ENCODE results near the gene PRPF6.
A peak's percentile ranks its signal among the peaks of the same experiment; 100 is the strongest.

The PRPF6 gene

GRCh38 chr20:63942969-63943807 is 37.7 kb upstream of the PRPF6 start:
- DNase-seq (no peak), ATAC-seq (no peak)
- Mint-ChIP-seq H3K27me3 (no peaks in the 10 kb centered on the region), H3K27ac (peak overlapping the region in 1 of 2 donors; percentile 59), H3K9me3 (no peaks in the 10 kb centered on the region), H3K4me1 (peaks cover 47% of the 10 kb centered on the region), H3K4me3 (no peak overlapping the region)

- no peak overlapping the region for H3K4me3 Mint-ChIP-seq
- H3K4me1 Mint-ChIP-seq: peaks cover 53% of the 10 kb centered on the region
Measured at GRCh38 chr20:63943808-63944077, 37.2 kb upstream of the PRPF6 start.

GRCh38 chr20:63944078-63944941 is 36.6 kb upstream of the PRPF6 start:
- Mint-ChIP-seq H3K9me3 (no peaks in the 10 kb centered on the region), H3K27ac (peak overlapping the region in 1 of 2 donors; percentile 94), H3K4me1 (peaks cover 59% of the 10 kb centered on the region), H3K27me3 (no peaks in the 10 kb centered on the region), H3K4me3 (no peak overlapping the region)
- DNase-seq (no peak), ATAC-seq (no peak)

More at GRCh38 chr20:63943808-63944077, 37.2 kb upstream of the PRPF6 start:
- Mint-ChIP-seq H3K27ac (peak overlapping the region in 1 of 2 donors; percentile 94), H3K9me3 (no peaks in the 10 kb centered on the region), H3K27me3 (no peaks in the 10 kb centered on the region)
- ATAC-seq: no peak
- no peak for DNase-seq

GRCh38 chr20:63945031-63945658 is 35.8 kb upstream of the PRPF6 start:
- Mint-ChIP-seq H3K27me3 (no peaks in the 10 kb centered on the region), H3K4me1 (peaks cover 67% of the 10 kb centered on the region), H3K27ac (peak overlapping the region in 1 of 2 donors; percentile 88)

GRCh38 chr20:63945921-63946920 is 34.7 kb upstream of the PRPF6 start:
- no peak overlapping the region for H3K4me3 Mint-ChIP-seq
- ATAC-seq (no peak), DNase-seq (no peak)
- H3K4me1 Mint-ChIP-seq: peaks cover 64% of the 10 kb centered on the region
- no peaks in the 10 kb centered on the region for H3K9me3 Mint-ChIP-seq
- H3K27ac Mint-ChIP-seq: peak overlapping the region in 1 of 2 donors; percentile 88
- no peaks in the 10 kb centered on the region for H3K27me3 Mint-ChIP-seq

More at GRCh38 chr20:63945031-63945658, 35.8 kb upstream of the PRPF6 start:
- no peak for ATAC-seq
- DNase-seq: no peak
- Mint-ChIP-seq H3K9me3 (no peaks in the 10 kb centered on the region), H3K4me3 (no peak overlapping the region)

- no peaks in the 10 kb centered on the region for H3K27me3 Mint-ChIP-seq
- peaks cover 65% of the 10 kb centered on the region for H3K4me1 Mint-ChIP-seq
- H3K9me3 Mint-ChIP-seq: no peaks in the 10 kb centered on the region
- DNase-seq: no peak
- peak overlapping the region; percentile 80 to 87 for H3K4me3 Mint-ChIP-seq
- H3K27ac Mint-ChIP-seq: peak overlapping the region in 1 of 2 donors; percentile 84
- peak; percentile 2 for ATAC-seq
Measured at GRCh38 chr20:63946986-63947637, 33.8 kb upstream of the PRPF6 start.

- H3K9me3 Mint-ChIP-seq: no peaks in the 10 kb centered on the region
- H3K27ac Mint-ChIP-seq: peak overlapping the region; percentile 48 to 98
- H3K27me3 Mint-ChIP-seq: no peaks in the 10 kb centered on the region
- peak; percentile 69 for ATAC-seq
- peaks cover 66% of the 10 kb centered on the region for H3K4me1 Mint-ChIP-seq
- peak overlapping the region; percentile 80 to 87 for H3K4me3 Mint-ChIP-seq
- peak in 1 of 2 donors; percentile 54 for DNase-seq
Measured at GRCh38 chr20:63947638-63948456, 33.1 kb upstream of the PRPF6 start.

GRCh38 chr20:63950701-63951397 is 30.1 kb upstream of the PRPF6 start:
- no peak overlapping the region for H3K27ac Mint-ChIP-seq

GRCh38 chr20:63951398-63952209 is 29.3 kb upstream of the PRPF6 start:
- DNase-seq: no peak
- Mint-ChIP-seq H3K9me3 (no peaks in the 10 kb centered on the region), H3K4me1 (peaks cover 82% of the 10 kb centered on the region), H3K27me3 (no peaks in the 10 kb centered on the region), H3K4me3 (no peak overlapping the region), H3K27ac (no peak overlapping the region)
- no peak for ATAC-seq

More at GRCh38 chr20:63950701-63951397, 30.1 kb upstream of the PRPF6 start:
- peaks cover 83% of the 10 kb centered on the region for H3K4me1 Mint-ChIP-seq
- DNase-seq (no peak), ATAC-seq (no peak)
- H3K27me3 Mint-ChIP-seq: no peaks in the 10 kb centered on the region
- no peak overlapping the region for H3K4me3 Mint-ChIP-seq
- no peaks in the 10 kb centered on the region for H3K9me3 Mint-ChIP-seq

GRCh38 chr20:63952210-63952535 is 28.8 kb upstream of the PRPF6 start:
- Mint-ChIP-seq H3K4me3 (no peak overlapping the region), H3K4me1 (peaks cover 80% of the 10 kb centered on the region), H3K27me3 (no peaks in the 10 kb centered on the region), H3K9me3 (no peaks in the 10 kb centered on the region), H3K27ac (no peak overlapping the region)
- DNase-seq (no peak), ATAC-seq (no peak)

- H3K4me1 Mint-ChIP-seq: peaks cover 80% of the 10 kb centered on the region
- no peak overlapping the region for H3K4me3 Mint-ChIP-seq
- no peaks in the 10 kb centered on the region for H3K27me3 Mint-ChIP-seq
Measured at GRCh38 chr20:63952769-63953168, 28.2 kb upstream of the PRPF6 start.

GRCh38 chr20:63953764-63954429 is 27.0 kb upstream of the PRPF6 start:
- Mint-ChIP-seq H3K4me3 (peak overlapping the region; percentile 83 to 90), H3K27ac (no peak overlapping the region)

More at GRCh38 chr20:63952769-63953168, 28.2 kb upstream of the PRPF6 start:
- no peak for DNase-seq
- ATAC-seq: no peak
- H3K9me3 Mint-ChIP-seq: no peaks in the 10 kb centered on the region
- peak overlapping the region in 1 of 2 donors; percentile 42 for H3K27ac Mint-ChIP-seq

More at GRCh38 chr20:63953764-63954429, 27.0 kb upstream of the PRPF6 start:
- Mint-ChIP-seq H3K27me3 (no peaks in the 10 kb centered on the region), H3K4me1 (peaks cover 80% of the 10 kb centered on the region), H3K9me3 (no peaks in the 10 kb centered on the region)
- DNase-seq (no peak), ATAC-seq (no peak)
